NCI-H82 treated with DMSO at 0.1 percent for 48 hours (cell line): ENCODE data around the gene SLC39A12.
"Not testable (repeated sequence)": the region's sequence is repeated elsewhere in the genome, so short reads cannot be mapped to it uniquely, and the experiment has no call there.

Experiments
- DNase-seq: peaks from one replicate; lab custom pipeline; 2025; ENCODE audit not compliant: unreplicated experiment; lab: John Stamatoyannopoulos, UW

SLC39A12 gene

DNA sequence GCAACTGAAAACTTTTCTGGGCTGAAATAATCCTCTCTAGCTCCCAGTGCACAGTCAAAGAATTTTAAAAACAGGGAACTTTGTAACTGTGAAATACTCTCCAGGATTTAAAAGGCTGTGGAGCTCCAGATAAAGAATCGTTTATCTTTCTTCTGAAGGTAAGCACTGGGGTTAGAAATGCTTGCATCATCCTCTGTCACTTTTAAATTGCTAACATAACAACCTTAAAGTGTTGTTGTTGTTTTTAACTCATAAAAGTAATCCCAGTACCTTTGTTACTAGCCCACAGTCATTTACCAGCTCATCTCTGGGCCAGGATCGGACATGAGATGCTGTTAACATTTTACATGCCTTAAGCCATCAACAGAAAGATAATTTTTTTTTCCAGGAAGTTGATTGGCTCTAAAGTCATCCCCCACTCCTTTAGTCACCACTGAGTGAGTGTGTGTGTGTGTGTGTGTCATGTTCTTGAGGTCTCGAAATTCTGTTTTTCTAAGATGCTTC, at the start of gene SLC39A12:
Gene SLC39A12, plus strand, starts transcription at position 51 of the 504 bp plus-strand sequence. CDS start 1,359 bp downstream, outside the sequence.
- DNase-seq: no peak

DNA sequence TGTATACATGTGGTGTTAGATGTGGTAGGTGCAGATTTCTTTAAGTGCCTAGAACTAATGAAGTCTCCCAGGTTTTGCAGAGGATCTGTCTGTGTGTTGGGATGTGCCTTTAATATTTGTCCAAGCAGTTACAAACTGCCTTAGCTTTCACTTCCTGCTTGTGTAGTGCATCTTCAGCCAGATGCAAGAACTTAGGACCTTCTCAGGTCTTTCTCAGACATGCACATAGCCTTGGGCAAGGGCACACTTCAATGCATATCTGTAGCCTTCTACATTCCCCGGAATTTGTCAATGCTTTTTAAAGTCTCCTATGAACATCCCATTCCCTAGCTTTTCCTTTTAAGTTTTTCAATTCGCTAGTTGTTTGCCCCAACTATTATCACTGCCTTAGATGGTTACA, 47.2 kb upstream of the SLC39A12 start:
- DNase-seq: no peak

DNA sequence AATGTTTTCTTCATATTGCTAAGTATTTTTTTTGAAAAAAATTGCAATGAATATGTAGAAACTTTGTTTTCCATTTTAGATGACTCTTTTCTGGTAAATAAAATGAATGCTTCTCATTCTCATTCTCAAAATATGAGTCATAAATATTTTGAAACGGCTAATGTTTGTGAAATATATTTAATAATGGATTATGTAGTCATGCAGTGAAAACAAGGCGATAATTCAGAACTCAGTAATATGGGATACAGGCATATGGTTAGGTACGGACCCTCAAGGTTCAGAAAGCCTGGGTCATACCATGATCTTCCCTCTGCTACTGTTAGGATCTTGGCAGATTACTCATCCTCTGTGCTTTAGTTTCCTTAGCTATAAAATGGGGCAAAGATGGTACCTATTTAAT, 46.2 kb upstream of the SLC39A12 start:
- DNase-seq: no peak

DNA sequence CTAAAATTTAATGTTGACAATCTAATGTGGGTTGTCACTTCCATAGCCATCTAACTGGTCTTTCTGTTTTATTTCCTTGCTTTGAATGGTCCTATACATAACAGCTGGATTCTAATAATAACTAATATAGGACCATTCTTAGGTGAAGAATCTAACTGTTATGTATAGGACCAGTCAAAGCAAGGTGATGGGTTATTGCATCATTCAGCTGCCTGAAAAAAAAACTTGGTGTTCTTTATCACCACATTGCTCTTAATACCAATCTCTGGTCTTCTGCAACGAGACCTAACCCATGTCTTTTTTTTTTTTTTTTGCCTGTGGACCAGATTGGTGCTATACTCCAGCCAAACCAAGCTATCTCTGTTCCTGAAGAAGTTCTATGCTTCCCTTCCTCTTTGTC, 45.7 kb upstream of the SLC39A12 start:
- no peak for DNase-seq

DNA sequence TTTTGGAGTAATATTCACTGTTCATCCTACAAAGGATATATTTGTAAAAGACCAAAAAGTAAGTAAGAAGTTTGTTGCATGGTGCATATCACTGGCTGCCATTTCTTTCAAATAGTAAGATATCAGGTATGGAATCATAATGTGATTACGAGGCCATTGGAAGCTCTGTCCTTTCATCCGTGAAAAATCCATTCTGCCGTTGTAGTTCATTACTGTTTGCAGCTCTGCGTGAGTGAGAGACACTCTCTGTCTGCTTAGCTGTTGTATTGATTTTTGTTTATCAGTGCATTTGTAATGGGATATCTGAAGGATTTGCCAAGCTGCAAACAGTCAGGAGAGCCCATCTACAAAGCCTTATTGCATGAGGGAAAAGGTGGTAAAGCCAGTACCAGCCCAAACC, 44.1 kb upstream of the SLC39A12 start:
- peak; percentile 0 for DNase-seq

DNA sequence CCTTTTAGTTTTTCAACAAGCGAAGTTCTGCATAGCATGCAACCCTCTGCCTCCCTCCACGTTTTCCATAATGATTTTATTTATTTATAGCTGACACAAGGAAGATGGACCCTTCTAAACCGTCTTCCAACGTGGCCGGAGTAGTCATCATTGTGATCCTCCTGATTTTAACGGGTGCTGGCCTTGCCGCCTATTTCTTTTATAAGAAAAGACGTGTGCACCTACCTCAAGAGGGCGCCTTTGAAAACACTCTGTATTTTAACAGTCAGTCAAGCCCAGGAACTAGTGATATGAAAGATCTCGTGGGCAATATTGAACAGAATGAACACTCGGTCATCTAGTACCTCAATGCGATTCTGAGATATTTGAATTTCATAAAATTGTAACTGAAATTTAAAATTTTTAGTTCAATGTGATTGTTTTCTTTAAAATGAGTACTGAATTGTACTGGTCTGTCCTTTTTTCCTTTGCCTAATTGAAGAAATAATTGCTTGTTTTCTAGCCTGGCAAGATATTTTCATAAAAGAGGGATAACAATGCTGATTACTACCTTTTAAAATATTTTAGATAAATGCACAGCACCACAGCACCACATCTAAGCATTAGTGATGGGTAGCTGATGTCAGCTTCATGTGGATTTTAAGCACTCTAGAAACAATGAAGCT, 41.5 kb upstream of the SLC39A12 start:
- peak; percentile 68 for DNase-seq

DNA sequence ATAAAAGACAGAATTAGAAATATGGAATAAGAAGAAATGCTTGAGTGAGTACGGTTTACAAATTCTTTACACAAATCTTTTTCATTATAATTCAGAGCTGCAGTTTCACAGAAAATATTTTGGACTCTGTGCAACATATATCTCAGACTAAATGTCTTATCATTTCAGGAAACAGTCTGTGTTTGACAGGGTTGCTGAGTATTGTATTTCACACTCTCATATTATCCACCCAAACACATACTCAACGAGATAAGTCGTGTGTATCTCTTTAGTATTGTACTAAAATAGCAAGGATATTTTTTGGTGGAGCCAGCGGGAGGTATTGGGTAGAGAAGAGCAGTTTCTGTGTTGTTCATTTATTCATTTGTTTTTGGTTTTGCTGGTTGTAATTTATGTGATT, 39.0 kb upstream of the SLC39A12 start:
- no peak for DNase-seq

DNA sequence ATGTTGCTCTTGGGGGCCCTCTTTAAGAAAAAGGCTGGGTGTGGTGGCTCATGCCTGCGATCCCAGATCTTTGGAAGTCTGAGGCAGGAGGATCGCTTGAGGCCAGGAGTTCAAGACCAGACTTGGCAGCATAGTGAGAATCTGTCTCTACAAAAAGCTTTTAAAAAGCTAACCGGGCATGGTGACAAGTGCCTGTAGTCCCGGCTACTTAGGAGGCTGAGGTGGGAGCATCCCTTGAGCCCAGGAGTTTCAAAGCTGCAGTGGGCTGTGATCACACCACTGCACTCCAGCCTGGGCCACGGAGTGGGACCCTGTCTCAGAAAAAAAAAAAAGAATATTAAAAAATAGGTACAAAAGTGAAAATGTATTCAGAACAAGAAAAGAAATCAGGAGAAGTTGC, 38.1 kb upstream of the SLC39A12 start:
- no peak for DNase-seq

DNA sequence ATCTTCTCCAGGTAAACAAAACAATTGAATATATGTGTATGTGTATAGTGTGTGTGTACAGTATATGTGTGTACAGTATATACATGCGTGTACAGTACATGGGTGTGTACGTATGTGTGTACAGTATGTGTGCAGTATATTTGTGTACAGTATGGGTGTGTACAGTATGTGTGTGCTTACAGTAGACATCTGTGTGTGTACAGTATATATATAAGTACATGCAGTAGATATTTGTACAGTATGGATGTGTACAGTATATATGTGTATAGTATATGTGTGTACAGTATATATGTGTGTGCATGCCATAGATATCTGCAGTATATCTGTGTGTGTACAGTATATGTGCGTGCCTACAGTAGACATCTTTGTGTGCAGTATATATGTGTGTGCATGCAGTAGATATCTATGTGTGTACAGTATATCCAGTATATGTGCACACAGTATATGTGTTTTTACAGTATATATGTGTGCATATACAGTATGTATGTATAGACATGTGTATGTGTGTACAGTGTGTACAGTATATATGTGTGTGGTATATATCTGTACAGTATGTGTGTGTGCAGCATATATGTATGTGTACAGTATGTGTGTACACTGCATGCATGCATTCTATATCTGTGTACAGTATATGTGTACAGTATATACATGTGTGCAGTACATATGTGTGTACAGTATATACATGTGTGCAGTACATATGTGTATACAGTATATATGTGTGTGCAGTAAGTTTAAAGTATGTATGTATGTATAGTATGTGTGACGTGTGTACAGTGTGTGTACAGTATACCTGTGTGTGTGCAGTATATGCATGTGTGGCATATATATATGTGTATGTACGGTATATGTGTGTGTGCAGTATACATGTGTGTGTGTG, 37.3 kb upstream of the SLC39A12 start:
- DNase-seq: no peak

DNA sequence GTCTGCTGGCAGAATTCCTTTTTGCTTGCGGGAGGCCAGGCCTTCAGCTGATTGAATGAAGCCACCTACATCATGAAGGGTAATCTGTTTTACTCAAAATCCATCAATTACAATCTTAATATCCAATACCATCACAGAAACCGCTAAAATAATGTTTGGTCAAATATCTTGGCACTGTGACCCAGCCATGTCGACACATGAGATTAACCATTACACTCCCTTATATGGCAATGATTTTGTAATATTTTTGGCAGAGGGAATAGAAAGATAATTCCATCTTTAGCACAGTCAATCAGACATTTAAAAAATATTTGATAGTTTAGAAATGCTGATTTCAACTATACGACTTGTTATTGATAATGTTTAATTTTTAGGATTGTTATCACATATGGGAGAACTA, 36.5 kb upstream of the SLC39A12 start:
- no peak for DNase-seq

DNA sequence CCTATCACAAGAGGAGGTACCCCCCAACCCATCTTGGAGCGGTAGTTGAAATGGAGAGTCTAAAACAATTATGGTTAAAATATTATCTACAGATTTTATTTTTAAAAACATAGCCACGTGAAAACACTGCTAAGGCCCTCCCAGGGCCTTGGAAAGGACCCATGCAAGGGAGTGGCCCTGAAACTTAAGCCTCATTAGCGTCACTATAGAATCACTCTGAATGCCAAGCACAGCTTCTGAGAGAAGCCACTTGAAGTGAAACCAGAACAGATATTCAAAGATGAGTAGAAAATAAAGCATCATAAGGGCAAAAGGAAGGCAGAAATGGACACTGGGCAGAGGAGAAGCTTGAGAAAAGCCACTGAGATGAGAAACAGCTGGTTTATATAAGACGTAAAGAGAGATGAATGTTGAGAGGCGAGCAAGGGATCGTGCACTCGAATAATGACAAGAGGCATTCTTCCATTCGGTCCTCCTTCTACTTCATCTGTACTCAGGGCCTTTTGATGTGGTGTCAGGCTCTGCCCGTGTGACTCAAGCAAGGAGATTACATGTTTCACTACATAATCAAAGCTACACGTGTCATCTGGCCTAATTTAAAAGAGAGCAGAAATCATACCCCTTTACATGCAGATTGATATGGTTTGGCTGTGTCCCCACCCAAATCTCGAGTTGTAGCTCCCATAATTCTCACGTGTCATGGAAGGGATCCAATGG, 33.4 kb upstream of the SLC39A12 start:
- no peak for DNase-seq

DNA sequence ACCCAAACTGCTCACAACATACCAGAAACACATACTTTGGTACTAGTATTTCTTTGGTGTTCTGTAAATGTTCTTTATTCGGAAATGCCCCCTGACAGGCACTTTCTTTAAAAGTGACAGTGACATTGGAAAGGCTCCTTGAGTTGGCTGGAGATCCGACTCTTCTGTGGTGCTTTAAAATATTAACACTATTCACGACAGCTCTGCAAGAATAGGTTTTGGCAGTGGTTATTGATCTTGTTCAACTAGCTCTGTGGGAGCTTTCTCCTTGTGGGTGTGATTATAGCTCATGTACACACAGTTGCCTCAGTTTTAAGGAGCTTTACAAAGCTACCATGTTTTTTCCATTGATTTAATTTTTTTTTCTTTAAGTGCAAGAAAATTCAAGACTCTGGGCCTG, 30.3 kb upstream of the SLC39A12 start:
- no peak for DNase-seq

DNA sequence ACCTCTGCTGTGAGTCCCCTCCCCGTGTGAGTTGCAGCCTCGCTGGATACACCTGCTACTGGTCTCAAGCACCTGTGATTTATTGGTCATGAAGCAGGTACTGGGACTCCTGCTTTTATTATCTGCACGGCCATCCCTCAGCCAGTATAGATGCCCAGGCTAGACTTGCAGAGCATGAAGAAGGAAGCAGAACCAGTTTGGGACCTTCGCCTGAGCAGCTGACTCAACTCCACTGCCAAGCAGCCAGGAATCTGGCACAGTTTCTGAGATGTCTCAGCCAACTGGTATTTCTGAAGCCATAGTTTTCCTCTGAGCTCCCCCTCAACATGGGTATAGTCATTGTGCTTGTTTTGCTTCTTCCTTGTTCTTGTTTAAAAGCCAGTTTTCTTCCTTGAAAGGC, 28.0 kb upstream of the SLC39A12 start:
- DNase-seq: no peak

DNA sequence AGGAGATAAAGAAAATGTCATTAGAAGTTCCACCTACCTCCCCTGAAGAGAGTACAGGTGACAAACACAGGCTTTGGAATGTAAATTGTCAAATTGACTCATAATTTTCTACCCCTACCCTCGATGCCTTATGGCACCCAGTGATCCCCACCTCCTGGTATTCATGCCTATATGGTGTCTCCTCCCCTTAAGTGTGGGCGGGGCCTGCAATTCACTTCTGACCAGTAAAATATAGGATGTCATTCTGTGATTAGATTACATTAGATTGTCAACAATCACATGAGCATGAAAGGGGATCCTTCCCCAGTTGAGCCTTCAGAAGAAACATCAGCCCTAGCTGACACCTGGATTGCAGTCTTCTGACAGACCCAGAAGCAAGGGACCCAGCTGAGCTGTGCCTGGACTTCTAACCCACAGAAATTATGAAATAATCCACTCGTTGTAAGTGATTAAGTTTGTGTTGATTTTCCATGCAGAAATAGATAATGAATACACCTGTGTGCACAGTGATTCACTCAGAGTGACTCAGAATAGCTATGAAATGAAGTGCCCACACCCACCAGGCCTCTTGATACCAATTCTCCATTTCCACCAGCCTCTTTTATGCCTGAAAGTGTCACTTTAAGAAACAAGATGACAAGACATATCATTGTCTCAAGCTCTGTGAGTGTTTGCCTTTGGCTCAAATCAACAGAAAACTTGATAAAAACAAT, 8.5 kb upstream of the SLC39A12 start:
- no peak for DNase-seq

DNA sequence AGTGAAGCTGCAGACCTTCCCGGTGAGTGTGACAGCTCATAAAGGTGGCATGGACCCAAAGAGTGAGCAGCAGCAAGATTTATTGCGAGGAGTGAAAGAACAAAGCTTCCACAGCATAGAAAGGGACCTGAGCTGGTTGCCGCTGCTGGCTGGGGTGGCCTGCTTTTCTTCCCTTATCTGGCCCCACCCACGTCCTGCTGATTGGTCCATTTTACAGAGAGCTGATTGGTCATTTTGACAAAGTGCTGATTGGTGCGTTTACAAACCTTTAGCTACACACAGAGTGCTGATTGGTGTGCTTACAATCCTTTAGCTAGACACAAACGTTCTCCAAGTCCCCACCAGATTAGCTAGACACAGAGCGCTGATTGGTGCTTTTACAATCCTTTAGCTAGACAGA, 1.4 kb upstream of the SLC39A12 start:
- not testable (repeated sequence) for DNase-seq

DNA sequence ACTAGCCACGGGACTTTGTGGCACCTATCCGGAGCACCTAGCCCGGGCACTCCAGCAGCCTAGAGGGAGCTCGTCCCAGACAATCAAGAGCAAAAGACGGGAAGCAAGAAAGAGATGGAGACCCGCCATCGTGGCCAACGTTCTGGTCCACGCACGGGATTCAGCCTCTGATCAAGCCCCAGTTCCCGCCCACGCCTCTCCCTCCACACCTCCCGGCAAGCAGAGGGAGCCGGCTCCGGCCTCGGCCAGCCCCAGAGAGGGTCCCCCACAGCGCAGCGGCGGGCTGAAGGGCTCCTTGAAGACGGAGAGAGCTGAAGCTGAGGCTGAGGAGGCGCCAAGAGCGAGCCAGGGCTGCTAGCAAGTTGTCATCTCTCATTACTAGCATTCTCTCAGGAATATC, 992 bp upstream of the SLC39A12 start:
- DNase-seq: no peak

DNA sequence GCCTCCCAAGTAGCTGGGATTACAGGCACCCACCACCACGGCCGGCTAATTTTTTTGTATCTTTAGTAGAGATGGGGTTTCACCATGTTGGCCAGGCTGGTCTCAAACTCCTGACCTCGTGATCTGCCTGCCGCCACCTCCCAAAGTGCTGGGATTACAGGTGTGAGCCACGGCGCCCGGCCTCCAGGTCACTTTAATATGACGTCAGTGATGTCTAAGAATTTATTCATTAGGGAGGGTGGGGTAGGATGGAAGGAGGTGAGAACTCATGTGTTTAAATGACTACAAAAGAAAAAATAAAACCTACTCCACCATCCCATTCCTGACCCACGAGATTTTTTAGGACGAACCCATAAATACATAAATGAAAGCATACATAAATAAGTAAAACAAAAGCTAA, 2.7 kb downstream of the SLC39A12 start:
- DNase-seq: not testable (repeated sequence)

DNA sequence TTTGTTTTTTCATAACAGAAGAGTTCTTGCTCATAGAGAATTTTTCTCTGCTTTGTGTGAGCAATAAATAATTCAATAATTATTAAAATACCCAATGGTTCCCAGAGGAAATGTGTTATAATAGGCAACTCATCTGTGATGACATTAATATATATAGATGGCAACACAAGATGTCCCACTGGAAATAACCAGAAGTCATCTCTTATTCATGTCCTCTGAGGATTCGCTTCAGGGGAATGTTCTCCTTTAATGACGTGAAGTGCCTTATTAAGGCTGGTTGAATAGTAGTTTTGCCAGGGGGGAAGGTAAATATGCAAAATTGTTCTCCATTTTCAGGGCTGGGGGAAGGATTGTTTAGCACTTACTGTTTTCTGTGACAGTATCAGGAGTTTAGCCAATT, 3.1 kb downstream of the SLC39A12 start:
- DNase-seq: no peak

DNA sequence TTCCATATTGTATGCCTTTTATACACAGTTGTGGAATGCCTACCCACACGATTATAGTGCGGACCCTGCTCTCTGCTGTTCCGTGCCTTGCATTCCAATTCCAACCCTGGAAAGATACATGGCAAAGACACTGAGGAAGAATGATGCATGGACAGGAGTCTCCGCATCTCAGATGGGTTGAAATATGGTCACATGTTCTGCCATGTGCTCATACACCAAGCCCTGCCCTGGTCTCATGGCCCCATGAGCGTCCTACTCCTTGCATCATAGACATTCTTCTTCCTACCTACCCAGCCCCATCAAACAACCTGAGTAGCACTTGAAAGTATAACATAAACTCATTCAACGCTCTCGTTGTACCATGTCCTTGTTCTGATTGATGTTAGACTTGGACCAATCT, 6.3 kb downstream of the SLC39A12 start:
- no peak for DNase-seq

DNA sequence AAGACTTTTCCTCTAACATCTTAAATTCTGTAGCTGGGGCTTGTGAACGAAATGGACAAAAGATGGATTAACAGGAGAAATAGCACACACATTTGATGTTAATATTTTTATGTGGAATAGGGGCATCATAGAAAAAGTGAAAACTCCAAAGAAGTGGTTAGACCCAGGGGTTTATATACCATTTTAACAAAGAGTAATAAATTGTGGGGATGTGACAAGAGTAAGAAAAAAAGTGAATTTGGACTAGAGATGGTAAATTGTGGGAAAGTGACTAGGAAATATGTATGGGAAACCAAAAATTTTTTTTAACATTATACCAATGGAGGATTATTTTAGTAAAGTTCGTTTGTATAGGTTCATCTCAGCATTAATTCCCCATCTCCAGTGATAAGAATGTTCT, 8.2 kb downstream of the SLC39A12 start:
- DNase-seq: no peak
